Mucosa of rectum (tissue), 2 donors: Measurements from ENCODE around the gene HIVEP3.

Experiments
- H3K27ac ChIP-seq, 2 donors: one replicate each; pipeline ENCODE4 v1.7.0; 2013; ENCODE audit warnings: inconsistent platforms in 2 of 2, low read depth in 2 of 2, low read length in 2 of 2
- H3K27me3 ChIP-seq, 2 donors: one replicate each; pipeline ENCODE4 v1.7.0; 2013; ENCODE audit warnings: low read length in 2 of 2; ENCODE audit not compliant: control insufficient read depth in 2 of 2, insufficient read depth in 2 of 2
- H3K36me3 ChIP-seq, 2 donors: one replicate each; pipeline ENCODE4 v1.7.0; 2013; ENCODE audit warnings: low read length in 2 of 2; ENCODE audit not compliant: control insufficient read depth in 2 of 2, insufficient read depth in 2 of 2
- H3K4me1 ChIP-seq, 2 donors: one replicate each; pipeline ENCODE4 v1.7.0; 2013; ENCODE audit warnings: low read length in 2 of 2, mild to moderate bottlenecking in 1 of 2; ENCODE audit not compliant: control insufficient read depth in 2 of 2, insufficient read depth in 2 of 2
- H3K4me3 ChIP-seq, 2 donors: one replicate each; pipeline ENCODE4 v1.7.0; 2013; ENCODE audit warnings: low read length in 2 of 2
- H3K9ac ChIP-seq, 2 donors: one replicate each; pipeline ENCODE4 v1.7.0; 2013; ENCODE audit warnings: low read length in 2 of 2, low read depth in 1 of 2, mild to moderate bottlenecking in 1 of 2
- H3K9me3 ChIP-seq, 2 donors: one replicate each; pipeline ENCODE4 v1.7.0; 2013; ENCODE audit warnings: low read length in 2 of 2; ENCODE audit not compliant: control insufficient read depth in 2 of 2
- donor health status: healthy.
- donor health status: Normal muscosa, but diverticular disease.

Gene HIVEP3

GRCh38 chr1:41666981-41667631 lies 251.6 kb downstream of the HIVEP3 start:
- Histone ChIP-seq H3K4me1 (peaks cover 0 to 3% of the 10 kb centered on the region in 2 donors), H3K27me3 (no peaks in the 10 kb centered on the region), H3K9ac (peak overlapping the region in 1 of 2 donors; percentile 32), H3K4me3 (no peak overlapping the region), H3K36me3 (no peaks in the 10 kb centered on the region), H3K27ac (peak overlapping the region in 1 of 2 donors; percentile 16), H3K9me3 (no peaks in the 10 kb centered on the region)

- Histone ChIP-seq H3K4me1 (peaks cover 7% of the 10 kb centered on the region in 2 donors), H3K9ac (no peak overlapping the region), H3K36me3 (no peaks in the 10 kb centered on the region), H3K4me3 (no peak overlapping the region), H3K27me3 (peaks cover 0 to 5% of the 10 kb centered on the region in 2 donors), H3K9me3 (no peaks in the 10 kb centered on the region), H3K27ac (no peak overlapping the region)
Measured at GRCh38 chr1:41665962-41666917, 252.5 kb downstream of the HIVEP3 start.

- no peaks in the 10 kb centered on the region for H3K36me3 ChIP-seq
- peaks cover 0 to 7% of the 10 kb centered on the region in 2 donors for H3K27me3 ChIP-seq
- no peak overlapping the region for H3K4me3 ChIP-seq
- no peaks in the 10 kb centered on the region for H3K9me3 ChIP-seq
- H3K4me1 ChIP-seq: peaks cover 9 to 13% of the 10 kb centered on the region in 2 donors
- H3K27ac ChIP-seq: no peak overlapping the region
- H3K9ac ChIP-seq: no peak overlapping the region
Measured at GRCh38 chr1:41664861-41665640, 253.7 kb downstream of the HIVEP3 start.

- Histone ChIP-seq H3K9me3 (no peaks in the 10 kb centered on the region), H3K4me3 (no peak overlapping the region), H3K9ac (no peak overlapping the region), H3K4me1 (peaks cover 9 to 13% of the 10 kb centered on the region in 2 donors), H3K27me3 (peaks cover 0 to 7% of the 10 kb centered on the region in 2 donors), H3K36me3 (no peaks in the 10 kb centered on the region), H3K27ac (no peak overlapping the region)
Measured at GRCh38 chr1:41663671-41664400, 254.9 kb downstream of the HIVEP3 start.

GRCh38 chr1:41662765-41663437 lies 255.8 kb downstream of the HIVEP3 start:
- H3K27ac ChIP-seq: peak overlapping the region in 1 of 2 donors; percentile 58
- H3K36me3 ChIP-seq: no peaks in the 10 kb centered on the region
- peak overlapping the region in 1 of 2 donors; percentile 37 for H3K4me3 ChIP-seq
- peaks cover 0 to 7% of the 10 kb centered on the region in 2 donors for H3K27me3 ChIP-seq
- H3K9me3 ChIP-seq: no peaks in the 10 kb centered on the region
- peaks cover 9 to 13% of the 10 kb centered on the region in 2 donors for H3K4me1 ChIP-seq
- peak overlapping the region in 1 of 2 donors; percentile 54 for H3K9ac ChIP-seq

GRCh38 chr1:41662061-41662764 lies 256.5 kb downstream of the HIVEP3 start:
- peak overlapping the region; percentile 58 to 69 for H3K4me3 ChIP-seq

GRCh38 chr1:41661428-41662060 lies 257.2 kb downstream of the HIVEP3 start:
- Histone ChIP-seq H3K27ac (no peak overlapping the region), H3K36me3 (no peaks in the 10 kb centered on the region), H3K9ac (peak overlapping the region; percentile 19 to 32)

More at GRCh38 chr1:41662061-41662764, 256.5 kb downstream of the HIVEP3 start:
- peak overlapping the region in 1 of 2 donors; percentile 58 for H3K27ac ChIP-seq
- H3K4me1 ChIP-seq: peaks cover 8 to 13% of the 10 kb centered on the region in 2 donors
- H3K9me3 ChIP-seq: no peaks in the 10 kb centered on the region
- H3K9ac ChIP-seq: peak overlapping the region; percentile 32 to 54
- no peaks in the 10 kb centered on the region for H3K36me3 ChIP-seq
- peaks cover 0 to 7% of the 10 kb centered on the region in 2 donors for H3K27me3 ChIP-seq

GRCh38 chr1:41660570-41661427 lies 257.9 kb downstream of the HIVEP3 start:
- Histone ChIP-seq H3K27me3 (peaks cover 0 to 7% of the 10 kb centered on the region in 2 donors), H3K4me1 (peaks cover 5 to 13% of the 10 kb centered on the region in 2 donors), H3K27ac (no peak overlapping the region), H3K4me3 (peak overlapping the region; percentile 58 to 69), H3K36me3 (no peaks in the 10 kb centered on the region), H3K9ac (no peak overlapping the region), H3K9me3 (no peaks in the 10 kb centered on the region)

More at GRCh38 chr1:41661428-41662060, 257.2 kb downstream of the HIVEP3 start:
- H3K4me1 ChIP-seq: peaks cover 5 to 13% of the 10 kb centered on the region in 2 donors
- H3K27me3 ChIP-seq: peaks cover 0 to 7% of the 10 kb centered on the region in 2 donors
- H3K4me3 ChIP-seq: peak overlapping the region; percentile 58 to 69
- no peaks in the 10 kb centered on the region for H3K9me3 ChIP-seq
